Cardiac muscle cell (in vitro differentiated cells and primary cell): ENCODE data around the gene KLHDC7A. TPM values are rescaled to one million over a fixed set of nuclear protein-coding genes. Genes with fewer than 3 reads are reported as not detected.

Source experiments
- DNase-seq, 2 donors: peaks; one replicate each; pipeline versions ENCODE4 v3.0.0 to v3.0.0-alpha.2; 2010 to 2017; ENCODE audit warnings: low read depth in 1 of 2, low spot score in 1 of 2
- H3K27ac ChIP-seq: fragments of 200-600 bp; sonication (generic); 2 replicates; pipeline ENCODE4 v1.5.1; 2016
- H3K27me3 ChIP-seq: fragments of 200-600 bp; sonication (generic); 2 replicates; pipeline ENCODE4 v1.6.0; 2016; ENCODE audit warnings: control low read depth
- H3K36me3 ChIP-seq: fragments of 200-600 bp; sonication (generic); 2 replicates; pipeline ENCODE4 v1.5.1; 2016; ENCODE audit warnings: control low read depth
- H3K4me1 ChIP-seq: fragments of 200-600 bp; sonication (generic); 2 replicates; pipeline ENCODE4 v1.8.1; 2017; ENCODE audit warnings: low read depth, mild to moderate bottlenecking, mixed run types
- H3K4me3 ChIP-seq: fragments of 200-600 bp; sonication (generic); 2 replicates; pipeline ENCODE4 v1.5.1; 2016; ENCODE audit warnings: mild to moderate bottlenecking
- H3K9me3 ChIP-seq: fragments of 200-600 bp; sonication (generic); 2 replicates; pipeline ENCODE4 v1.5.1; 2017; ENCODE audit warnings: low read depth, mild to moderate bottlenecking, control low read depth
- polyA plus RNA-seq: library from polyadenylated mRNA; unstranded; fragments of >200 nt; fragmentation: Nextera tagmentation; extraction: Ambion mirVana; gene quantifications from 2 replicates; pipeline ENCODE4 v1.2.1, GENCODE V29; 2016
- total RNA-seq: library from RNA; depleted of rRNA; stranded (reverse); fragments of >200 nt; gene quantifications from 2 replicates; pipeline ENCODE4 v1.2.3, GENCODE V29; 2016
- TF ChIP-seq, protein P1 (sequence below): IDR thresholded peaks from 2 replicates; pipeline ENCODE4 v1.5.1; 2012; ENCODE audit warnings: low read depth, mild to moderate bottlenecking, low read length

The KLHDC7A gene
- total and polyA plus RNA-seq, 2 experiments from 2014 or later: not detected

- H3K27ac ChIP-seq: no peak overlapping the region
- H3K4me1 ChIP-seq: no peaks in the 10 kb centered on the region
- no peak for DNase-seq
- H3K4me3 ChIP-seq: no peak overlapping the region
- H3K27me3 ChIP-seq: no peaks in the 10 kb centered on the region
- TF ChIP-seq, protein P1, sequence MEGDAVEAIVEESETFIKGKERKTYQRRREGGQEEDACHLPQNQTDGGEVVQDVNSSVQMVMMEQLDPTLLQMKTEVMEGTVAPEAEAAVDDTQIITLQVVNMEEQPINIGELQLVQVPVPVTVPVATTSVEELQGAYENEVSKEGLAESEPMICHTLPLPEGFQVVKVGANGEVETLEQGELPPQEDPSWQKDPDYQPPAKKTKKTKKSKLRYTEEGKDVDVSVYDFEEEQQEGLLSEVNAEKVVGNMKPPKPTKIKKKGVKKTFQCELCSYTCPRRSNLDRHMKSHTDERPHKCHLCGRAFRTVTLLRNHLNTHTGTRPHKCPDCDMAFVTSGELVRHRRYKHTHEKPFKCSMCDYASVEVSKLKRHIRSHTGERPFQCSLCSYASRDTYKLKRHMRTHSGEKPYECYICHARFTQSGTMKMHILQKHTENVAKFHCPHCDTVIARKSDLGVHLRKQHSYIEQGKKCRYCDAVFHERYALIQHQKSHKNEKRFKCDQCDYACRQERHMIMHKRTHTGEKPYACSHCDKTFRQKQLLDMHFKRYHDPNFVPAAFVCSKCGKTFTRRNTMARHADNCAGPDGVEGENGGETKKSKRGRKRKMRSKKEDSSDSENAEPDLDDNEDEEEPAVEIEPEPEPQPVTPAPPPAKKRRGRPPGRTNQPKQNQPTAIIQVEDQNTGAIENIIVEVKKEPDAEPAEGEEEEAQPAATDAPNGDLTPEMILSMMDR: no peak
- H3K9me3 ChIP-seq: no peaks in the 10 kb centered on the region
- no peaks in the 10 kb centered on the region for H3K36me3 ChIP-seq
Observed at GRCh38 chr1:18526436-18527275, 45.9 kb downstream of the KLHDC7A start.

DNA sequence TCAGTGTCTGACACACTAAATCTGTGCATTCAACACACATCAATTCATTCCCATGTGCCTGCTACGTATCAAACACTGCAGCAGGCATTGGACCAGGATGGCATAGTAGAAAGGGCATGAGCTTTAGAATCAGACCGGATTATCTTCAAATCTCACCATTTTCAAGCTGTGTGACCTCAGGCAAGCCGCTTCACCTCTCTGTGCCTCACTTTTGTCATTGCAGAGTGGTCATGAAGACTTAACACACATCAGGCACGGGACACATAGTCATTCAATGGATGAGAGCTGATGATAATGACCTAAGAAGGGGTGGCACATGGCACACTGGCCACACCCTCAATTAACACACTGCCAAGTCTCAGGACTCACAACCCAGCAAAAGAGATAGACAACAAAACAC is 46.8 kb downstream of the KLHDC7A start:
- Histone ChIP-seq H3K4me1 (no peaks in the 10 kb centered on the region), H3K27ac (no peak overlapping the region), H3K9me3 (no peaks in the 10 kb centered on the region), H3K27me3 (no peaks in the 10 kb centered on the region), H3K36me3 (no peaks in the 10 kb centered on the region), H3K4me3 (no peak overlapping the region)
- no peak for DNase-seq
- TF ChIP-seq, protein P1: no peak

DNA sequence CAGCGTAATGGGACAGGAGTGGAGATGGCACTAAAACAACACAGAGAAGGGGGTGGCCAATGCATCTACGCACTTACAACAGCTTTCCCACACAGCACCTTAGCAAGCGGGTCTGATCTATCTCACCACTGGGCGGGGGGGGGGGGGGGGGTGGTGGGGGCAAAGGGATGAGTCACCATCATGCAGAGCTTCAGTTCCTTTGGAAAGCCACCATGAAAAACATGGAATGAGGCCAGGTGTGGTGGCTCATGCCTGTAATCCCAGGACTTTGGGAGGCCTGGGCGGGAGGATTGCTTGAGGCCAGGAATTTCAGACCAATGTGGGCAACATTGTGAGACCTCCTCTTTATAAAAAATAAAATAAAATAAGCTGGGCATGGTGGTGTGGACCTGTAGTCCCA is 47.2 kb downstream of the KLHDC7A start:
- no peaks in the 10 kb centered on the region for H3K36me3 ChIP-seq
- no peaks in the 10 kb centered on the region for H3K27me3 ChIP-seq
- no peaks in the 10 kb centered on the region for H3K9me3 ChIP-seq
- H3K4me3 ChIP-seq: no peak overlapping the region
- TF ChIP-seq, protein P1: no peak
- no peak overlapping the region for H3K27ac ChIP-seq
- H3K4me1 ChIP-seq: no peaks in the 10 kb centered on the region
- no peak for DNase-seq

DNA sequence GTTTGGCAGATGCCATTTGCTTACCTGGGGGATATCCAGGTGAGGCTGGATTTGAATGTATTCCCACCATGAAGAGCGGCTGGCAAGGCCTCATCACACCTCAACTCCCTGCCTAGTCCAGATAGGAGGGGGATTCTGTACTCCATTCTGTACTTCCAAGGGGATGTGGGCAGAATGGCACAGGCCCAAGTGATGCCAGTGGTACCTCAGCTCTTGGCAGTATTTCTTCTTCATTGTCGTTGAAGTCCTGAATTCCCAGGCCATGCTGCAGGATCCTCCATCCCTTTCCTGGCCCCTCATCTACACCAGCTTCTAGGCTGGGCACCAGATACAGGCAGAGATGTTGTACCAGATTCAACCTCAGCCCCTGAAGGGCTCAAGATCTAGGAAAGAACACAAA is 47.9 kb downstream of the KLHDC7A start:
- Histone ChIP-seq H3K36me3 (no peaks in the 10 kb centered on the region), H3K27ac (no peak overlapping the region), H3K4me3 (no peak overlapping the region), H3K27me3 (no peaks in the 10 kb centered on the region), H3K9me3 (no peaks in the 10 kb centered on the region), H3K4me1 (no peaks in the 10 kb centered on the region)
- TF ChIP-seq, protein P1: no peak
- DNase-seq: no peak

DNA sequence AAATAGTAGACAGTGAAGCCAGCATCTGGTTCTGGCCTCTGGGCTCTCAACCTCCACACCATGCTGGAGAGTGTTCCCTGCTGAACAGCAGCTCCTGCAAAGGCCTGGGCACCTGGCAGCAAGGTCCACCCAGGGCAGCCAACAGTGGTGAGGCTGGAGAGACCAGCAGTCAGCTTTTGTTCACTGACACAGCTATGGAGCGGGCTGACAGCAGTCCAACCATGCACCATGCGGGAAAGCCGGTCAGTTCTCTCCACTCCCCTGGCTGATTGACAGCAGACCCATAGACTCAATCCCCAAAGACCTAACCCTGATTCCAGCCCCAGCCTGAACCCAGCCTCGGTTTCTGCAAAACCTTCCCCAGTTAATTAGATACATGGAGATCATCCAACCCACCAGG is 49.0 kb downstream of the KLHDC7A start:
- no peak overlapping the region for H3K27ac ChIP-seq
- DNase-seq: no peak
- no peaks in the 10 kb centered on the region for H3K9me3 ChIP-seq
- TF ChIP-seq, protein P1: no peak
- H3K4me1 ChIP-seq: no peaks in the 10 kb centered on the region
- H3K4me3 ChIP-seq: no peak overlapping the region
- H3K27me3 ChIP-seq: no peaks in the 10 kb centered on the region
- H3K36me3 ChIP-seq: no peaks in the 10 kb centered on the region
